Measurements from ENCODE around the gene LRR1. TPM values are rescaled to one million over a fixed set of nuclear protein-coding genes. Genes with fewer than 3 reads are reported as not detected.
A peak's percentile ranks its signal among the peaks of the same experiment; 100 is the strongest.

The LRR1 gene
- total and polyA plus RNA-seq, 9 of the 15 experiments (the other 6 are each of a cell fraction or from before 2014, with no cell fraction given): 26.5 to 58.1 (median 31.8) TPM

DNA sequence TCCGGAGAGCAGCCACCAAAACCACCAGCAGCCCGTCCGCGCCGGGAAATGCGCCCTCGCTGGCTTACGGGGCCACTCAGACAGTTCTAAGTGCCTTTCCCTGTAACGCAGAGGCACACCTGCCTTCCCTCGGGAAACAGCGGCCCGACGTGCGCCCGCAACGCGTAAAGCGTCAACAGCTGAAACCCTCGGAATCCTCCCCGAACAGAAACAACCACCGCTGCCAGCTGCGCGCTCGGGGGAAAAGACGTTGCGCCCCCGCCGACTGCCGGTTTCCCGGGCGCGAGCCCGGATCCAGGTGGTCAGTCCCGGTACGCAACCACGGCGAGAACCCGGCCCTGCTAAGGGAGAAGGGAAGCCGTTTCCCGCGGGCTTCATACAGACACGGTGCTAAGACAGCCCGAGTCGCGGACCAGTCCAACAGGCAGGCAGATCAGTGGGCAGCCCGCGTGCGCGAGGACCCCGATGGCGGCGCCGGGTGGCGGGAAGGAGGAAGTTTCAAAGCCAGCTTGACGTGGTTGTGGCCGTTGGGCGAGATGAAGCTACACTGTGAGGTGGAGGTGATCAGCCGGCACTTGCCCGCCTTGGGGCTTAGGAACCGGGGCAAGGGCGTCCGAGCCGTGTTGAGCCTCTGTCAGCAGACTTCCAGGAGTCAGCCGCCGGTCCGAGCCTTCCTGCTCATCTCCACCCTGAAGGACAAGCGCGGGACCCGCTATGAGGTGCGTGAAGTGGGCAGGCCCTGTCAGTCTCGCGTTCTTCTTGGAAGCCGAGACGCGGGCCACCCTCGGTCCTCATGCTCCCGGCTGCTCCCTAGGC, at the start of gene LRR1 (continued):
- TF ChIP-seq ZNF551 (CRISPR knock-in tag; IDR thresholded peaks at IDR 0.05): no peak
- TF ChIP-seq, protein P1, sequence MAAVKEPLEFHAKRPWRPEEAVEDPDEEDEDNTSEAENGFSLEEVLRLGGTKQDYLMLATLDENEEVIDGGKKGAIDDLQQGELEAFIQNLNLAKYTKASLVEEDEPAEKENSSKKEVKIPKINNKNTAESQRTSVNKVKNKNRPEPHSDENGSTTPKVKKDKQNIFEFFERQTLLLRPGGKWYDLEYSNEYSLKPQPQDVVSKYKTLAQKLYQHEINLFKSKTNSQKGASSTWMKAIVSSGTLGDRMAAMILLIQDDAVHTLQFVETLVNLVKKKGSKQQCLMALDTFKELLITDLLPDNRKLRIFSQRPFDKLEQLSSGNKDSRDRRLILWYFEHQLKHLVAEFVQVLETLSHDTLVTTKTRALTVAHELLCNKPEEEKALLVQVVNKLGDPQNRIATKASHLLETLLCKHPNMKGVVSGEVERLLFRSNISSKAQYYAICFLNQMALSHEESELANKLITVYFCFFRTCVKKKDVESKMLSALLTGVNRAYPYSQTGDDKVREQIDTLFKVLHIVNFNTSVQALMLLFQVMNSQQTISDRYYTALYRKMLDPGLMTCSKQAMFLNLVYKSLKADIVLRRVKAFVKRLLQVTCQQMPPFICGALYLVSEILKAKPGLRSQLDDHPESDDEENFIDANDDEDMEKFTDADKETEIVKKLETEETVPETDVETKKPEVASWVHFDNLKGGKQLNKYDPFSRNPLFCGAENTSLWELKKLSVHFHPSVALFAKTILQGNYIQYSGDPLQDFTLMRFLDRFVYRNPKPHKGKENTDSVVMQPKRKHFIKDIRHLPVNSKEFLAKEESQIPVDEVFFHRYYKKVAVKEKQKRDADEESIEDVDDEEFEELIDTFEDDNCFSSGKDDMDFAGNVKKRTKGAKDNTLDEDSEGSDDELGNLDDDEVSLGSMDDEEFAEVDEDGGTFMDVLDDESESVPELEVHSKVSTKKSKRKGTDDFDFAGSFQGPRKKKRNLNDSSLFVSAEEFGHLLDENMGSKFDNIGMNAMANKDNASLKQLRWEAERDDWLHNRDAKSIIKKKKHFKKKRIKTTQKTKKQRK (IDR thresholded peaks at IDR 0.05; ENCODE audit: borderline replicate concordance, low read depth, low read length): no peak
- TF ChIP-seq, protein P2, sequence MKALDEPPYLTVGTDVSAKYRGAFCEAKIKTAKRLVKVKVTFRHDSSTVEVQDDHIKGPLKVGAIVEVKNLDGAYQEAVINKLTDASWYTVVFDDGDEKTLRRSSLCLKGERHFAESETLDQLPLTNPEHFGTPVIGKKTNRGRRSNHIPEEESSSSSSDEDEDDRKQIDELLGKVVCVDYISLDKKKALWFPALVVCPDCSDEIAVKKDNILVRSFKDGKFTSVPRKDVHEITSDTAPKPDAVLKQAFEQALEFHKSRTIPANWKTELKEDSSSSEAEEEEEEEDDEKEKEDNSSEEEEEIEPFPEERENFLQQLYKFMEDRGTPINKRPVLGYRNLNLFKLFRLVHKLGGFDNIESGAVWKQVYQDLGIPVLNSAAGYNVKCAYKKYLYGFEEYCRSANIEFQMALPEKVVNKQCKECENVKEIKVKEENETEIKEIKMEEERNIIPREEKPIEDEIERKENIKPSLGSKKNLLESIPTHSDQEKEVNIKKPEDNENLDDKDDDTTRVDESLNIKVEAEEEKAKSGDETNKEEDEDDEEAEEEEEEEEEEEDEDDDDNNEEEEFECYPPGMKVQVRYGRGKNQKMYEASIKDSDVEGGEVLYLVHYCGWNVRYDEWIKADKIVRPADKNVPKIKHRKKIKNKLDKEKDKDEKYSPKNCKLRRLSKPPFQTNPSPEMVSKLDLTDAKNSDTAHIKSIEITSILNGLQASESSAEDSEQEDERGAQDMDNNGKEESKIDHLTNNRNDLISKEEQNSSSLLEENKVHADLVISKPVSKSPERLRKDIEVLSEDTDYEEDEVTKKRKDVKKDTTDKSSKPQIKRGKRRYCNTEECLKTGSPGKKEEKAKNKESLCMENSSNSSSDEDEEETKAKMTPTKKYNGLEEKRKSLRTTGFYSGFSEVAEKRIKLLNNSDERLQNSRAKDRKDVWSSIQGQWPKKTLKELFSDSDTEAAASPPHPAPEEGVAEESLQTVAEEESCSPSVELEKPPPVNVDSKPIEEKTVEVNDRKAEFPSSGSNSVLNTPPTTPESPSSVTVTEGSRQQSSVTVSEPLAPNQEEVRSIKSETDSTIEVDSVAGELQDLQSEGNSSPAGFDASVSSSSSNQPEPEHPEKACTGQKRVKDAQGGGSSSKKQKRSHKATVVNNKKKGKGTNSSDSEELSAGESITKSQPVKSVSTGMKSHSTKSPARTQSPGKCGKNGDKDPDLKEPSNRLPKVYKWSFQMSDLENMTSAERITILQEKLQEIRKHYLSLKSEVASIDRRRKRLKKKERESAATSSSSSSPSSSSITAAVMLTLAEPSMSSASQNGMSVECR (CRISPR knock-in tag; IDR thresholded peaks at IDR 0.05): peak; percentile 89
- TF ChIP-seq ATF7 (IDR thresholded peaks at IDR 0.05): peak; percentile 46; the same call in 1 of the 2 replicates
- TF ChIP-seq, protein P3, sequence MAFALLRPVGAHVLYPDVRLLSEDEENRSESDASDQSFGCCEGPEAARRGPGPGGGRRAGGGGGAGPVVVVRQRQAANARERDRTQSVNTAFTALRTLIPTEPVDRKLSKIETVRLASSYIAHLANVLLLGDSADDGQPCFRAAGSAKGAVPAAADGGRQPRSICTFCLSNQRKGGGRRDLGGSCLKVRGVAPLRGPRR (CRISPR knock-in tag; IDR thresholded peaks at IDR 0.05): no peak
- TF ChIP-seq RREB1 (CRISPR knock-in tag; IDR thresholded peaks at IDR 0.05): no peak
- no peak for TF ChIP-seq RCOR1 (IDR thresholded peaks at IDR 0.05; ENCODE audit: borderline replicate concordance in 1 of 2, low read depth in 2 of 2, low read length in 2 of 2)
- TF ChIP-seq MEF2D (tag; conservative IDR thresholded peaks at IDR 0.05; ENCODE audit: low read depth): no peak; the same call in 1 of the 2 replicates
- no peak for TF ChIP-seq ZBTB26 (CRISPR knock-in tag; IDR thresholded peaks at IDR 0.05)
- no peak for TF ChIP-seq ZNF444 (CRISPR knock-in tag; IDR thresholded peaks at IDR 0.05)

All from K562 (cell line).